SHP77 treated with DMSO at 0.1 percent for 48 hours (cell line): ENCODE results near the gene KNTC1.
"Not testable (repeated sequence)": the region's sequence is repeated elsewhere in the genome, so short reads cannot be mapped to it uniquely, and the experiment has no call there.

ENCODE experiments used
- DNase-seq: peaks from one replicate; lab custom pipeline; 2025; lab: John Stamatoyannopoulos, UW

Gene KNTC1

GRCh38 chr12:122526683-122527477 is at the start of gene KNTC1, which contains the start of gene RSRC2:
TSS of gene KNTC1 (plus strand) at chr12:122527249. CDS start at chr12:122530064, 2,815 bp downstream.
TSS of gene RSRC2 (minus strand) at chr12:122526936. CDS start at chr12:122526853, 83 bp downstream.
- peak; percentile 100 for DNase-seq

GRCh38 chr12:122480753-122481152 is 46.3 kb upstream of the KNTC1 start:
- DNase-seq: no peak

GRCh38 chr12:122481861-122482260 is 45.2 kb upstream of the KNTC1 start:
- no peak for DNase-seq

- DNase-seq: no peak
These were observed 43.1 kb upstream of the KNTC1 start for GRCh38 chr12:122483969-122484368.

GRCh38 chr12:122484385-122484784 is 42.7 kb upstream of the KNTC1 start:
- not testable (repeated sequence) for DNase-seq

GRCh38 chr12:122486360-122486759 is 40.7 kb upstream of the KNTC1 start:
- not testable (repeated sequence) for DNase-seq

- no peak for DNase-seq
These were observed 40.1 kb upstream of the KNTC1 start for GRCh38 chr12:122486805-122487426.

- not testable (repeated sequence) for DNase-seq
These were observed 39.2 kb upstream of the KNTC1 start for GRCh38 chr12:122487807-122488206.

GRCh38 chr12:122489038-122489437 is 38.0 kb upstream of the KNTC1 start:
- DNase-seq: no peak

- no peak for DNase-seq
These were observed 35.1 kb upstream of the KNTC1 start for GRCh38 chr12:122491991-122492390.

- not testable (repeated sequence) for DNase-seq
These were observed 33.8 kb upstream of the KNTC1 start for GRCh38 chr12:122493222-122493621.

- no peak for DNase-seq
These were observed 31.8 kb upstream of the KNTC1 start for GRCh38 chr12:122495258-122495657.

- DNase-seq: peak; percentile 45
These were observed 26.9 kb upstream of the KNTC1 start for GRCh38 chr12:122499991-122500684.

- DNase-seq: peak; percentile 99
These were observed 26.2 kb upstream of the KNTC1 start, which contains the start of gene ZCCHC8 for GRCh38 chr12:122500685-122501488. TSS of gene ZCCHC8 (minus strand) at chr12:122500932. CDS start at chr12:122500840, 92 bp downstream.

GRCh38 chr12:122501489-122501989 is 25.5 kb upstream of the KNTC1 start:
- no peak for DNase-seq

GRCh38 chr12:122503147-122503751 is 23.8 kb upstream of the KNTC1 start:
- no peak for DNase-seq

- no peak for DNase-seq
These were observed 23.1 kb upstream of the KNTC1 start for GRCh38 chr12:122503783-122504590.

- DNase-seq: no peak
These were observed 21.5 kb upstream of the KNTC1 start for GRCh38 chr12:122505419-122506051.

GRCh38 chr12:122506393-122506938 is 20.6 kb upstream of the KNTC1 start:
- DNase-seq: no peak
